NT2/D1 (cell line): ENCODE results near the gene DCC.

Source experiments
- SUZ12 ChIP-seq: IDR thresholded peaks from 2 replicates; pipeline ENCODE4 v1.6.1; 2011; ENCODE audit not compliant: insufficient read length, insufficient read depth; ENCODE audit errors: extremely low read depth
- YY1 ChIP-seq: IDR thresholded peaks from 2 replicates; pipeline ENCODE4 v1.6.1; 2011; ENCODE audit not compliant: insufficient read length, insufficient read depth
- ZNF274 ChIP-seq: IDR thresholded peaks from 2 replicates; pipeline ENCODE4 v1.6.1; 2011; ENCODE audit warnings: mild to moderate bottlenecking, low read depth, low read length

GRCh38 chr18:52536039-52536438, 196.0 kb downstream of the DCC start:
- no peak for TF ChIP-seq ZNF274
- TF ChIP-seq SUZ12 = no peak
- TF ChIP-seq YY1 = no peak
